Tibial nerve (tissue), 4 donors: ENCODE results near the gene HNRNPC. TPM values are rescaled to one million over a fixed set of nuclear protein-coding genes. Genes with fewer than 3 reads are reported as not detected.

ENCODE experiments used
- DNase-seq, 2 donors: peaks; one replicate each; pipeline ENCODE4 v3.0.0-alpha.2; 2019; ENCODE audit warnings: low spot score in 2 of 2
- H3K27ac ChIP-seq, 4 donors: fragments of 200-600 bp; sonication (generic) in 3 of 4; one replicate each; pipeline ENCODE4 v1.5.1; 2017 to 2019; ENCODE audit warnings: mild to moderate bottlenecking in 1 of 4
- H3K27me3 ChIP-seq, 2 donors: fragments of 200-600 bp; sonication (generic) in 1 of 2; one replicate each; pipeline versions ENCODE4 v1.5.1 to v1.6.0; 2017 to 2019
- H3K36me3 ChIP-seq, 3 donors: fragments of 200-600 bp; sonication (generic); one replicate each; pipeline ENCODE4 v1.5.1; 2018 to 2019
- H3K4me1 ChIP-seq, 4 donors: fragments of 200-600 bp; sonication (generic) in 3 of 4; one replicate each; pipeline ENCODE4 v1.5.1; 2017 to 2019
- H3K4me3 ChIP-seq, 4 donors: fragments of 200-600 bp; sonication (generic) in 3 of 4; one replicate each; pipeline ENCODE4 v1.5.1; 2017 to 2019; ENCODE audit warnings: mild to moderate bottlenecking in 1 of 4, moderate library complexity in 1 of 4
- H3K9me3 ChIP-seq, 4 donors: fragments of 200-600 bp; sonication (generic) in 3 of 4; one replicate each; pipeline ENCODE4 v1.5.1; 2017 to 2019
- EP300 ChIP-seq, 2 donors: sonication (generic); formaldehyde crosslinking; IDR thresholded peaks; one replicate each; pipeline ENCODE4 v1.6.1; 2017; ENCODE audit warnings: antibody characterized with exemption in 2 of 2, mild to moderate bottlenecking in 1 of 2
- POLR2A ChIP-seq, 2 donors: fragments of 450-650 bp; IDR thresholded peaks; one replicate each; pipeline ENCODE4 v1.6.1; 2017; ENCODE audit warnings: antibody characterized with exemption in 2 of 2, mild to moderate bottlenecking in 2 of 2, moderate library complexity in 2 of 2
- WGBS, 2 donors: methylation state at CpG; one replicate each; pipeline ENCODE4 v1.1.5; 2018; 5-methylcytosine and 5-hydroxymethylcytosine counted together
- total RNA-seq, 4 donors: library from RNA; depleted of rRNA; stranded (reverse); fragments of >200 nt; gene quantifications; one replicate each; pipeline ENCODE4 v1.1.0, GENCODE V29; 2016
- TF ChIP-seq, protein P1 (sequence below), 5 experiments: fragments of 200-600 bp in 3 of 5; fragments of 450-650 bp in 2 of 5; sonication (generic) in 3 of 5; IDR thresholded peaks; one replicate each; pipeline ENCODE4 v1.5.1; 2016 to 2019; ENCODE audit warnings: antibody characterized with exemption in 5 of 5, mild to moderate bottlenecking in 3 of 5, moderate library complexity in 2 of 5

HNRNPC gene
- total RNA-seq, 4 donors from 2014 or later = 349 to 485 (median 426) TPM

DNA sequence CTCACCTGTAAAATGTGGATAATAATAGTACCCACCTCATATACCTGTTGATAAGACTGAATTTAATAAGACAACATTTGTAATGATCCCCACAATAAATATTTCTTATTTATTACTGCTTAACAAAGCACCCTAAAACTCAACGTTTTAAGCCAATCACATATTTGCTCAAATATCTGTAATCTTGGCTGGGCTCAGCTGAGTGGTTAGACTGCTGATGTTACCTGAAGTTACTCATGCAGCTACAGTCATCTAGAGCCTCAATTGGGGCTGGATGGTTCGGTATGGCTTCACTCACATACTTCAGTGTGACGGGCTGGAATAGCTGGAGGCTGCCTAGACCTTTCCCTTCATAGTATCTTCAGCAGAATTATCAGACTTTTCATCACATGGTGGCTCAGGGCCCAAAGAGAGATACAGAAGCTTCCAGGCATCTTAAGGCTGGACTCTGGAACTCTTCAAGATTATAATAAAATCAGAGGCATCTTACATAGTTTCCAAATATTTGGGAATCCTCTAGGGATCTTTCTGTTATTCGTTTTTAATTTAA lies 109.1 kb downstream of the HNRNPC start:
- DNase-seq = no peak
- no peaks in the 10 kb centered on the region for H3K9me3 ChIP-seq
- no peaks in the 10 kb centered on the region for H3K27me3 ChIP-seq
- H3K4me3 ChIP-seq = no peak overlapping the region
- no peaks in the 10 kb centered on the region for H3K36me3 ChIP-seq
- H3K4me1 ChIP-seq = no peaks in the 10 kb centered on the region
- TF ChIP-seq EP300 (IDR thresholded peaks at IDR 0.05) (no peak), POLR2A (IDR thresholded peaks at IDR 0.05) (no peak)
- TF ChIP-seq, protein P1, sequence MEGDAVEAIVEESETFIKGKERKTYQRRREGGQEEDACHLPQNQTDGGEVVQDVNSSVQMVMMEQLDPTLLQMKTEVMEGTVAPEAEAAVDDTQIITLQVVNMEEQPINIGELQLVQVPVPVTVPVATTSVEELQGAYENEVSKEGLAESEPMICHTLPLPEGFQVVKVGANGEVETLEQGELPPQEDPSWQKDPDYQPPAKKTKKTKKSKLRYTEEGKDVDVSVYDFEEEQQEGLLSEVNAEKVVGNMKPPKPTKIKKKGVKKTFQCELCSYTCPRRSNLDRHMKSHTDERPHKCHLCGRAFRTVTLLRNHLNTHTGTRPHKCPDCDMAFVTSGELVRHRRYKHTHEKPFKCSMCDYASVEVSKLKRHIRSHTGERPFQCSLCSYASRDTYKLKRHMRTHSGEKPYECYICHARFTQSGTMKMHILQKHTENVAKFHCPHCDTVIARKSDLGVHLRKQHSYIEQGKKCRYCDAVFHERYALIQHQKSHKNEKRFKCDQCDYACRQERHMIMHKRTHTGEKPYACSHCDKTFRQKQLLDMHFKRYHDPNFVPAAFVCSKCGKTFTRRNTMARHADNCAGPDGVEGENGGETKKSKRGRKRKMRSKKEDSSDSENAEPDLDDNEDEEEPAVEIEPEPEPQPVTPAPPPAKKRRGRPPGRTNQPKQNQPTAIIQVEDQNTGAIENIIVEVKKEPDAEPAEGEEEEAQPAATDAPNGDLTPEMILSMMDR (IDR thresholded peaks at IDR 0.05) = no peak
- WGBS, 2 donors = 70 to 75% methylated on average over 4 of the region's 4 CpGs
- no peak overlapping the region for H3K27ac ChIP-seq

Other genes with a start within 250 kb of the HNRNPC start
- gene NDRG2, start 244.4 kb downstream of the HNRNPC start, total RNA-seq = 100 to 1,000 TPM; 370 to 971 (median 750) TPM
- not detected for gene TPPP2, start 239.2 kb downstream of the HNRNPC start, total RNA-seq
- gene RNASE13, start 234.6 kb downstream of the HNRNPC start, total RNA-seq = not detected
- not detected for gene RNASE7, start 227.1 kb downstream of the HNRNPC start, total RNA-seq
- not detected for gene RNASE8, start 211.6 kb downstream of the HNRNPC start, total RNA-seq
- gene ARHGEF40, start 199.1 kb downstream of the HNRNPC start, total RNA-seq = 100 to 1,000 TPM in 1 of 4 donors, 10 to 100 TPM in 3; 72.5 to 128 (median 80.9) TPM
- gene ZNF219, start 170.8 kb downstream of the HNRNPC start, total RNA-seq = 10 to 100 TPM; 28.6 to 90.3 (median 34.9) TPM
- under 1 TPM in 2 of 4 donors, not detected in 2; 0.44 to 0.63 TPM for gene TMEM253, start 168.4 kb downstream of the HNRNPC start, total RNA-seq
- gene OR5AU1, start 113.4 kb downstream of the HNRNPC start, total RNA-seq = under 1 TPM in 1 of 4 donors, not detected in 3; 0.39 TPM
- under 1 TPM in 3 of 4 donors, not detected in 1; 0.22 to 0.90 (median 0.78) TPM for gene RPGRIP1, start 10.6 kb upstream of the HNRNPC start, total RNA-seq
- 10 to 100 TPM; 47.5 to 69.0 (median 60.7) TPM for gene SUPT16H, start 114.6 kb upstream of the HNRNPC start, total RNA-seq
- 10 to 100 TPM; 45.9 to 68.2 (median 65.6) TPM for gene CHD8, start 186.7 kb upstream of the HNRNPC start, total RNA-seq
- gene RAB2B, start 207.5 kb upstream of the HNRNPC start, total RNA-seq = 10 to 100 TPM; 20.6 to 33.9 (median 26.2) TPM
- gene TOX4, start 207.8 kb upstream of the HNRNPC start, total RNA-seq = 10 to 100 TPM; 28.0 to 45.2 (median 39.9) TPM
- gene METTL3, start 241.9 kb upstream of the HNRNPC start, total RNA-seq = 10 to 100 TPM; 45.3 to 65.4 (median 58.6) TPM